Activated CD4-positive, CD25-positive, alpha-beta regulatory T cell treated with anti-CD3 and anti-CD28 coated beads, Interleukin-2, amount 50 U/mL, for 72 hours (primary cell): ENCODE data around the gene MRPL41.
A peak's percentile ranks its signal among the peaks of the same experiment; 100 is the strongest.
"Not testable (repeated sequence)": the region's sequence is repeated elsewhere in the genome, so short reads cannot be mapped to it uniquely, and the experiment has no call there.

ENCODE experiments used
- DNase-seq: peaks from one replicate; pipeline ENCODE4 v3.0.0; 2021

MRPL41 gene

DNA sequence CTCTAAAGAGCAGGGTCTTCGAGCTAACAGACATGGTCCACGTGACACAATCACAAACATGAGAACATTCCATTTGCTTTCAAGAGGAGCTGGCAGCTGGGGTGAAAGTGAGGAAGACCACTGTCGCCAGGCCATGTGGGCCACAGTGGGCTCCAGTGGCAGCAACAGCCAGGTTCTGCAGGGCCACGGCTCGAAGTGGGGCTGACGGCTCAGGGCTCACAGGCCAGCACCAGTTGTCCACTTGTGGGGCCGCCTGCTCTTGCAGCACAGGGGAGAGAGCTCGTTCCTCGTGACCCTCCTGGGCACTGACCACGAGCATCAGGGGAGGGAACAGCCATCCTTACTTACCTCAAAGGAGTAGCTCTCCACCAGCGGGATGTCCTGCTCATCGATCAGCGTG is 36.6 kb downstream of the MRPL41 start:
- no peak for DNase-seq

DNA sequence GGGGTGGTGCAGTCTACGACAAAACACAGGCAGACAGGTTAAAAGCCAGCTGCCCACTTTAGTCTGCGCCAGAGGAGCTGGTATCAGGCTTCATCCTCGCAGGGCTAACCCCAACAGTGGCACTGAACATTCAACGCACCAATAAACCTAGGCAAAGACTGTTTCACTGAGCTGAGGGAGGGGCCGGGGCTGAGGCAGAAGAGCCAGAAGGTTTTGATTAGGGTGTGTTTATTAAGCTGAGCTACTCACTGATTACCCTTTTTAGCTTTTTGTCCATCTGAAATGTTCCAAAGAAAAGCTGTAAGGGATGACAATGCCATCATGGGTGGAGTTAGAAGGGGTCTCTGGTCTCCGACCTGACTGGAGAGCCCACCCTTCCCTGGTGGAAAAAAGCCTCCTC is 37.2 kb downstream of the MRPL41 start:
- no peak for DNase-seq

GRCh38 chr9:137589441-137590122 is 37.9 kb downstream of the MRPL41 start:
- DNase-seq, result peak; percentile 42

DNA sequence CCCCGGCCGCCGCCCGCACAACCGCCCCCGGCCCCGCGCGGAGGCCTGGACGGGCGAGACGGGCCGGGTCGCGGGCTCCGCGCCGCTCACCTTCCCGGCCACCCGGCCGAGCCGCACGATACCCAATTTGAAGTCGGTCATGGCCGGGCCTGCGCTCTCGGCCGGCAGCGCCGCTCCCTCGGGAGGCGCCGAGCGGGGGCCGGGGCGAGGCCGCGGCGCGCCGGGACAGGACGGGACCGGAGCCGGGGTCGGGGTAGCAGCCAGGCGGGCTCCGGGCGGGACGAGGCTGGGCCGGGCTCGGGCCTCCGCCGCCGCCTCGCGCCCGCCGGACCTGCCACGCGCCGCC is 38.4 kb downstream of the MRPL41 start:
- no peak for DNase-seq

GRCh38 chr9:137590469-137591383 is 39.0 kb downstream of the MRPL41 start, which contains the start of gene ZMYND19:
ZMYND19 (minus strand) TSS chr9:137590512; CDS start chr9:137590263, 249 bp downstream.
- DNase-seq, result peak; percentile 95

DNA sequence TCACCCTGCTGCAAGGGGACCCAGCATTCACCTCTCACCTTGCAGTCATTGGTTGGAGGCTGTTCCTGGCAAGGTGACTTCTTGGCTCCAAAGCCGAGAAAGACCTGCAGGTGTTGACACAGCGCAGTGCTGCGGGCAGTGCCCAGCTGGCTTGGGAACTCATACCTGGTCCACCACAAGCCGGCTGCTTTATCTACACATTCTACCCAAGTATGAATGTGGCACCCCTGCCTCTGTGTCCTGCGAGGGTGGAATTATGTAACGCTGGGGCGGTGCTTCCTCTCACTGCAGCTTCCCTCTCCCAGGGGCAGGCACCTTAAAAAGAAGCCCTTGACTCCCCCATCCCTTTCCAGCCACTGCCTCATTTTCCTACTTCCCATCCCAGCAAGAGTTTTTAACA is 41.1 kb downstream of the MRPL41 start:
- DNase-seq, result no peak

DNA sequence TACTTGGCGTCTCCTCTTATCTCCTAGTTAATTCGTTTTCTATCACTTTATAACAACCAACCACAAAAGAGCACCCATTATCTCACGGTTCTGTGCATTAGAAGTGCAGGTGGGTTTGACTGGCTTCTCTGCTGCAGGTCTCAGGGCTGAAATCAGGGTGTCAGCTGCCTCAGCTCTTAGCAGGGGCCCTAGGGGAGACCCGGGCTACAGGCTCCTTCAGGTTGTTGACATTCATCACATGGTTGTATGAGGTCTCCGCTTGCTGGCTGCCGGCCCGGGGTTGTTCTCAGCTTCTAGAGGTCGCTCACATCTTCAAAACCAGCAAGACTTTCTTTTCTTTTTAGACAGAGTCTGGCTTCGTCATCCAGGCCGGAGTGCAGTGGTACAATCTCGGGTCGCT is 41.5 kb downstream of the MRPL41 start:
- DNase-seq, result no peak

DNA sequence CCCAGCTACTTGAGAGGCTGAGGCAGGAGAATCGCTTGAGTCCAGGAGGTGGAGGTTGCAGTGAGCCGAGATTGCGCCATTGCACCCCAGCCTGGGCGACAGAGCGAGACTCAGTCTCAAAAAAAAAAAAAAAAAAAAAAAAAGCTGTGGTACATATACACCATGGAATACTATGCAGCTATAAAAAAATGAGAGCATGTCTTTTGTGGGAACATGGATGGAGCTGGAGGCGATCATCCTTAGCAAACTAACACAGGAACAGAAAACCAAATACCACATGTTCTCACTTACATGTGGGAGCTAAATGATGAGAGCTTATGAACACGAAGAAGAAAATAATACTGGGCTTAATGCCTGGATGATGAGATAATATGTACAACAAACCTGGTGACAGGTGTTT is 44.9 kb downstream of the MRPL41 start:
- not testable (repeated sequence) for DNase-seq

GRCh38 chr9:137598943-137599342 is 47.3 kb downstream of the MRPL41 start:
- no peak for DNase-seq
